GM19397 (cell line): Measurements from ENCODE around the gene ZNFX1.
"Not testable (repeated sequence)": the region's sequence is repeated elsewhere in the genome, so short reads cannot be mapped to it uniquely, and the experiment has no call there.

Source experiments
- ATAC-seq: cut with Tn5 transposase; IDR thresholded peaks from one replicate; pipeline ENCODE4 v1.9.1; 2021; ENCODE audit warnings: mild to moderate bottlenecking, moderate library complexity; ENCODE audit not compliant: unreplicated experiment

Gene ZNFX1

DNA sequence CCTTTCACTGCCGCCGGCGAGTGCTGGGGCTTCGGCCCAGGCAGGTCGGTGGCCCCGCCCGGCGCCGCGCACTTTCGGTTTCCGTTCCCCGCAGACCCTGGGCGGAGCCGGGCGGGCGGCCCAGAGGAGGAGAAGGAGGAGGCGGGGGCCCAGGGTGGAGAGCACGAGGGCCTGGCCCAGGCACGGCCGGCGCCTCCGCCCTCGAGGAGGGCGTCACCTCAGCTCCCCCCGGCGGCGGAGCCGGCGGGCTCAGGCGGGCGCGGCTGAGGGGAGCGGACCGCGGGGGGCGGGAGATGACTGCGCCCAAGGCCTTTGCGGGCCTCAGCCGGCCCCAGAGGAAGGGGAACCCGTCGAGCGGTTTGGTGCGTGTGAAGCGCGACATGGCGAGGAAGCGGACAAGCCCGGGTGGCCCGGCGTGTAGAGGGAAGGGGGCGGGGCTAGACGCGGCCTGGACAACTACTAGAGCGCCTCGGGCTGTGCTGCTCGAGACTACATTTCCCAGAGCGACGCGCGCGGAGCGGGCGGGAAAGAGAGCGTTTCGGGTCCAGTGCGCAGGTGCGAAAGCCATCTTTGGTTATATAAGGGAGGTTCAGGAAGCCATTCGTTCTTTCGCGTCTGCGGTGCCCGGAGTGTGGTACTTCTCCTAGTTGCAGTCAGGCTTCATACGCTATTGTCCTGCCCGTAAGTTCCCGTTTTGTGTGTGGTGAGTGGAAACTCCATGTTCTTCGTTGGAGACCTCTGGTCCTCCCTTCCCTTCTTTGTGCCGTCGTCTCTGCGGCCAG is at the start of gene ZNFX1:
Gene ZNFX1 (minus strand): TSS at position 22 of the 782 bp plus-strand sequence. CDS start 2,218 bp downstream, outside the sequence.
- peak; percentile 87 for ATAC-seq

- no peak for ATAC-seq
These were observed 48.2 kb upstream of the ZNFX1 start for GRCh38 chr20:49326026-49326425.

DNA sequence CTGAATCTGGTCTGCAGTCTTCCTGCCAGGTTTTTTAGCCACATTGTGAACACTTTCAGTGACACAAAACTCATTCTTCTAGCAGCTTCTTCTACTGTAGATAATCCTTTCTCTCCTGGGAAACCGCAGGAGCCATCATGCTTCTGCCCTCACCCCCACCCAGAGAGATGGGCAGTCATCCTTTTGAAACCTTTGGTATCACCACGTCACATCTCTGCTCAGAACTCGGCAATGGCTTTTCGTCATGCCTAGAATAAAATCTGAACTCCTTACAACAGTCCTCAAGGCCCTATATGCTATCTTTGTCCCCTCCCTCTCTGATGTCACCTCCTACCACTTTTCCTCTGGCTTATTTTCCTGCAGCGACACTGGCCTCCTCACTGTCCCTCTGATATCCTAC is 46.4 kb upstream of the ZNFX1 start:
- no peak for ATAC-seq

- ATAC-seq: no peak
These were observed 45.9 kb upstream of the ZNFX1 start for GRCh38 chr20:49323622-49324238.

- no peak for ATAC-seq
These were observed 42.6 kb upstream of the ZNFX1 start for GRCh38 chr20:49320460-49320859.

DNA sequence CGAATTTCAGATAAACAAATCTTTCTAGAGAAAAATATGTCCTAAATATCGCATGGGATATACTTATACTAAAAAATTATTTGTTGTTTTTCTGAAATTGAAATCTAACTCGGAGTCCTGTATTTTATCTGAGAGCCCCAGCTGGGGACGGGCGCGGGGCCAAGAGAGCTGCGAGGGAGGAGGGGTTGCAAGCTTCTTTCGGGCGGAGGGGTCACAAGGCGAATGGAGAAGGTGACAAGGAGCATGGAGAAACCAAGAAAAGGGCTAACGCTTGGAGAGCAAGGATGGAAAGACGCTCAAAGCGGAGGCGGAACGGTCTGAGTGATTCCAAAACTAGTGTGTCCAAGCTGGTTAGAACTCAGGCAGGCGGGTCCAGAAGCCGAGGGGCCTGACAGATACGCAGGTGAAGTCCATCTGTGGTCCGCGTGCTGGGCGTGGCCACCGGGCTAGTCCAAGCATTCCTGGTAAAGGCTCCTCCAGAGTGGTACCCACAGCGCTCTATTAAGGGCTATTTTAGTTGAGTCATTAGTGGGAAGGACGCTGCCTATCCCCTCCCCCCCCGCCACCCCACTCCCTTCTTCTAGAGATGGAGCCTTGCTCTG is 41.5 kb upstream of the ZNFX1 start:
- no peak for ATAC-seq

DNA sequence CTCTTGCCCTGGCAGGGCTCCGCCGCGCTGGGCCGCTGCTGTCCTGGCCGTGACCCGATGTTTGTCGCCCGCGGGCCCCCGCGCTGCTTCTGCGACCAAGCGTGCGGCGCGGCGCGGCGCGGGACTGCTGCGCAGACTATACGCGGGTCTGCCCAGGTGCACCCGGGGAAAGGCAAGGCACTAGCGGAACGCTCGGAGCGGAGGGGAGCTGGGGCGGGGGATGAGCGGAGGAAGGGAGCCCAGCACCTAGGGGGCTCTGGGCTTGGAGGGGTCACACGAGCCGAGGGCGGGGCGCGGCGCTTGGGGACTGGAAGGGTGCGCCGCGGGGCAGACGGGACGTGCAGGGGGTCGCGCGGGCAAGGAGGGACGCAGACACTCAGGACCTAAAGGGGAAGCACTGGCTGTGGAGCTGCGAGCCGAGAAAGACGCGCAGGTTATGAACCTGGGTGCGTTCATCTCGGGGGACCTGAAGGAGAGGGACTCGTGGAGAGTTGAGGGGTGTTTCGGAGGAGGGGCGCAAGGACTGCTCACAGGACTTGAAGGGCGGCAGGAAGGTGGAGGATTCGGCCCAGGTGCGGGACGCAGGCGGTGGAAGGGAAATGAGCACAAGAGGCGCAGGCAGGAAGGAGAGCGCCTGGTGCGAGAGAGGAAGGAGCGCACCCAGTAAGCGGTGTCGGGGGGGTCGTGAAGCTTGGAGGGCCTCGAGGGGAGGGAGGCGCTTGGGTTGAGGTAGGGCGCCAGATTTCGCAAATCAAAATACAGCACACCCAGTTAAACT is 40.8 kb upstream of the ZNFX1 start:
- no peak for ATAC-seq

- ATAC-seq: no peak
These were observed 40.2 kb upstream of the ZNFX1 start for GRCh38 chr20:49318091-49318429.

- no peak for ATAC-seq
These were observed 38.8 kb upstream of the ZNFX1 start for GRCh38 chr20:49316704-49317103.

- ATAC-seq: no peak
These were observed 37.7 kb upstream of the ZNFX1 start for GRCh38 chr20:49315580-49315979.

DNA sequence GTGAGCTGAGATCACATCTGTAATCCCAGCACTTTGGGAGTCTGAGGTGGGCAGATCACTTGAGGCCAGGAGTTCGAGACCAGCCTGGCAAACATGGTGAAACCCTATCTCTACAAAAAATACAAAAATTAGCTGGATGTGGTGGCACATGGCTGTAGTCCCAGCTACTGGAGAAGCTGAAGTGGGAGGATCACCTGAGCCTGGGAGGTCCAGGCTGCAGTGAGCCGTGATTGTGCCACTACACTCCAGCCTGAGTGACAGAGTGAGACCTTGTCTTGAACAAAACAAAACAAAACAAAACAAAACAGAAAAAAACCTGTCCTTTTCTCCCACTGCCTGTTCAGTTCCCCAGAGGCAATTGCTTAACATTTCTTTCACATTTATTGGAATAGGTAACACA is 36.2 kb upstream of the ZNFX1 start:
- not testable (repeated sequence) for ATAC-seq

GRCh38 chr20:49313283-49313682 is 35.4 kb upstream of the ZNFX1 start:
- ATAC-seq: no peak

- ATAC-seq: no peak
These were observed 34.8 kb upstream of the ZNFX1 start for GRCh38 chr20:49312661-49313060.

GRCh38 chr20:49310705-49311104 is 32.8 kb upstream of the ZNFX1 start:
- no peak for ATAC-seq

GRCh38 chr20:49308875-49309274 is 31.0 kb upstream of the ZNFX1 start:
- ATAC-seq: no peak

DNA sequence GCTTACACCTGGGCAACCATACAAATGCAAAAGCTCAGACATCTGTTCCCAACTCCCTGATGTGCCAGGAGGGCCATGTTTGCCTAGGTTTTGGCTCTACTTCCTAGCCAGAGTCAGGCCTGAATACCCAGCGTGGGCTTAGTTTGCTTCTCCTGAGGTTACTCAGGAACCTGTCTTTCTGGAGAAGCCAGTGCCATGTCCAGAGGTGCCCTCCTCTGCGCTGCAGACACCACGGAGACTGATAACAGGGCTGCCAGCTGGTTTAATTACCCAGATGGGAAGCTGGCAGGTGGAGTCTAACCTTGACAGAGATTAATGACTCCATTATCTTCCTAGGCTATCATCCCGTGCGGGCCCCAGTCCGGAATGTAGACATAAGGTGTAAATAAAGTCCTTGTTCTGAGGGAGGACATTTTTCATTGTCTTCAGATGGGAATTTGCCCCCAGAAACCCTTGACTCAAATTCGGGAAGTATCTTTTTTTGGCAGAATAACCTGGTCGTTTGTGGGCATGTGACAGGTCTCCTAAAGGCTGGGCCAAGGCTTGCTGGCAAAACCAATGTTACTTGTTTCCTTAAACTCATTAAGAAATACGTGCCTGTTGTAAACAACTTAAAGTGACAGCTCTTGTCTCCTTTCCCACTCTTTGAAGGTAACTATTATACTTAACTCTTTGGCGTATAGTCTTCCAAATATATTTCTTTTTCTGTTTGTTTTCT is 29.2 kb upstream of the ZNFX1 start:
- no peak for ATAC-seq

DNA sequence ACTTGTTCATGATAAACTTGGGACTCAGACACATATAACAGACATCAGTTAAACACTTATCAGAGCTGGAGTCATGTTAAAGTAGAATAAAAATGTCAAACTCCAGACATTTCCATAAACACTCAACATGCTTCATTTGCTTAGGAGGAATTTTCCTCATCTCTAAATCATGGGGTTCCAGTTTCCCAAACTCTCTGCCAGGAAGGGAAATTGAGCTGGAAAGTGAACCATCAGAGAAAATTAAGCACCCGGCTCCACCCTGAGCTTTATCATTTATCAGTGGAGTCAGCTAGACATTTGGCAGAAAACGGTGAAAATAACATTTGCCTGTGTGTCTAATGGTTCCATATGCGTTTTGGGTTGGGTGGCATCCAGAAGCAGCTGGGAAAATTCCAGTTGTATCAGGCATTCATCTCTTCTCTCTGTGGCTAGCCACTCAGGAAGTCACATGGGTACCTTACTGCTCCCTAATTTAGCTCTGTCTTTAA is 25.3 kb upstream of the ZNFX1 start:
- ATAC-seq: no peak

DNA sequence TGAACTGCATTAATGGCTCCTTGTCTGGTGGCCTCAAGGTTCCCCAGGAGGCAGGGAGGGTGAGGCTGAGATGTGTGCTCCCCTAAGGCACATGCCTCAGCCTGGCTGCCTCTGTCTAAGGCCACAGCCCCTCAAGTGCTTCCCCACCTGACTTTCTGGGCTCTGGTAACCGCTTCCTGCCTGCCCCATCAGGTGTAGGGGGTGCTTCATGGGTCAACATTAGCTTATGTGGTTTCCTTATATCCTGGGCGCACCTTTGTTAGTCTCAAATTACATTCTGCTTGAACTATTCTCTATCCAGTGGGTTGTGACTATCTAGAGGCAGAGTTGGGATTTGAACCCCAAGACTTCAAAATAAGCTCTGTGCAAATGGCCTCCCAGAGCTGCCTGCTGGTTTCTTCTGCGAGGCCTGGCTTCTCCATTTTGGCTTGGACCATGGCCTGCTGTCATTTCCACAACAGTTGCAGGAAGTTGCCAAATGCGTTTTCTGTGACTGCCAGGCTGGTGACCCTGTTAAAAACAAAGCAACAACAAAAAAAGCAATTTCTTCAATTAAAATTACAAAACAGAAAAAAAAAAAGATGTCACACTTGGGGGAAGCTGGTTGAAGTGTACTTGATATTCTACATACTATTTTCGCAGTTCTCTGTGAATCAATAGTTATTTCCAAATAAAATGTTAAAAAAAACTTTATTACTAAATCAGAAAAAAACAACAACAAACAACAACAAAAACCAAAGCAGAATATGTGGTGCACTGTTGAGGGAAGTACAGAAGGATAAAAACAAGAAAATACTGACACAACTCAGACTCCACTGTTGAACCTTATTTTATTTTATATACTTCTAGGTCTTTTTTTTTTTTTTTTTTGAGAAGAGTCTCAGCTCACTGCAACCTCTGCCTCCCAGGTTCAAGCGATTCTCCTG is 20.0 kb upstream of the ZNFX1 start:
- ATAC-seq: no peak

DNA sequence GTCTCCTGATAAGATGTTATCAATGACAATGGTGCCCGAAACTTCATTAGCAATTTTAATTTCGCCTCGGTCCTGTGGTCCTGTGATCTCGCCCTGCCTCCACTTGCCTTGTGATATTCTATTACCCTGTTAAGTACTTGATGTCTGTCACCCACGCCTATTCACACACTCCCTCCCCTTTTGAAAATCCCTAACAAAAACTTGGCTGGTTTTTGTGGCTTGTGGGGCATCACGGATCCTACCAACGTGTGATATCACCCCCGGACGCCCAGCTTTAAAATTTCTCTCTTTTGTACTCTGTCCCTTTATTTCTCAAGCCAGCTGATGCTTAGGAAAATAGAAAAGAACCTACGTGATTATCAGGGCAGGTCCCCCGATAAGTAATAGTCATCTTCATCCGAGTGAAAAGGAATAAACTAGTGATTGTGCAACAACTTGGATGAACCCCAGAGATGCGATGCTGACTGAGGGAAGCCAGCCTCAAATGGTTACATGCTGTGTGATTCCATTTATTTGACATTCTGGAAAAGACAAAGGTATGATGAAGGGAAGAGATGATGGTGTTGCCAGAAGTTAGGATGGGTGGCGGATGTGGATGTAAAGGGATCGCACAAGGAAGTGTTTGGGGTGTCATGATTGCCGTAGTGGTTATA is 16.3 kb upstream of the ZNFX1 start:
- ATAC-seq: not testable (repeated sequence)
